IMR-90 (cell line): Measurements from ENCODE around the gene DGKH. TPM values are rescaled to one million over a fixed set of nuclear protein-coding genes. Genes with fewer than 3 reads are reported as not detected.

ENCODE experiments used
- ATAC-seq: fragments of 200-7000 bp; cut with Tn5 transposase; 2 replicates; pipeline ENCODE4 v1.9.1; 2020; ENCODE audit warnings: low read depth, mild to moderate bottlenecking, moderate library complexity
- BruUV-seq: library from RNA; stranded (reverse); fragments of 400-500 nt; replicated peaks from 2 replicates; lab custom pipeline; 2021; lab: Mats Ljungman, UMichigan
- CTCF ChIA-PET: fragments of 300-600 bp; formaldehyde crosslinking; extraction: SDS; loops from one replicate; lab custom pipeline; 2021; ENCODE audit warnings: antibody characterized with exemption; lab: Yijun Ruan, JAX
- POLR2A ChIA-PET: fragments of 300-600 bp; sonication (Branson Sonifier 250); formaldehyde crosslinking; loops from one replicate; lab custom pipeline; 2022; ENCODE audit warnings: antibody characterized with exemption; ENCODE audit not compliant: unreplicated experiment; lab: Charles Lee
- DNase-seq: peaks from one replicate; pipeline ENCODE4 v3.0.0; 2013
- H2AFZ ChIP-seq: replicated peaks from 2 replicates; pipeline ENCODE3; 2013; ENCODE audit warnings: low read length, mild to moderate bottlenecking; ENCODE audit not compliant: poor library complexity
- H2AK5ac ChIP-seq: 2 replicates; pipeline ENCODE4 v1.6.1; 2013; ENCODE audit warnings: low read depth, low read length, inconsistent platforms
- H2AK9ac ChIP-seq: replicated peaks from 2 replicates; pipeline ENCODE3; 2013; ENCODE audit warnings: mild to moderate bottlenecking, low read depth, low read length, moderate library complexity; ENCODE audit not compliant: poor library complexity
- H2BK120ac ChIP-seq: 2 replicates; pipeline ENCODE4 v1.6.1; 2013; ENCODE audit warnings: low read depth, low read length, inconsistent platforms
- H2BK15ac ChIP-seq: 3 replicates; pipeline ENCODE4 v1.6.1; 2013; ENCODE audit warnings: low read depth, low read length, inconsistent platforms
- H2BK20ac ChIP-seq: 2 replicates; pipeline ENCODE4 v1.6.1; 2013; ENCODE audit warnings: low read depth, mild to moderate bottlenecking, inconsistent platforms, low read length, moderate library complexity
- H2BK5ac ChIP-seq: 2 replicates; pipeline ENCODE4 v1.6.1; 2013; ENCODE audit warnings: mild to moderate bottlenecking, low read depth, low read length, inconsistent platforms; ENCODE audit not compliant: poor library complexity, severe bottlenecking
- H3K14ac ChIP-seq: replicated peaks from 2 replicates; pipeline ENCODE4 v1.6.1; 2013; ENCODE audit warnings: low read depth, low read length, inconsistent platforms
- H3K18ac ChIP-seq: 2 replicates; pipeline ENCODE4 v1.6.1; 2013; ENCODE audit warnings: low read depth, low read length, control low read depth
- H3K23ac ChIP-seq: 2 replicates; pipeline ENCODE4 v1.6.1; 2013; ENCODE audit warnings: low read depth, low read length, inconsistent platforms
- H3K27ac ChIP-seq: 2 replicates; pipeline ENCODE4 v1.5.1; 2013; ENCODE audit warnings: mild to moderate bottlenecking, control low read depth, low read length; ENCODE audit not compliant: insufficient read depth
- H3K27me3 ChIP-seq: 2 replicates; pipeline ENCODE4 v1.6.1; 2013; ENCODE audit warnings: low read length; ENCODE audit not compliant: control insufficient read depth, insufficient read depth
- H3K36me3 ChIP-seq: 2 replicates; pipeline ENCODE4 v1.6.1; 2013; ENCODE audit warnings: low read length, mixed read lengths; ENCODE audit not compliant: control insufficient read depth, insufficient read depth
- H3K4ac ChIP-seq: 2 replicates; pipeline ENCODE4 v1.6.1; 2013; ENCODE audit warnings: low read depth, low read length, inconsistent platforms
- H3K4me1 ChIP-seq: 2 replicates; pipeline ENCODE4 v1.6.1; 2013; ENCODE audit warnings: low read length, mixed read lengths; ENCODE audit not compliant: control insufficient read depth, insufficient read depth
- H3K4me2 ChIP-seq: 2 replicates; pipeline ENCODE4 v1.6.1; 2013; ENCODE audit warnings: low read depth, mild to moderate bottlenecking, control low read depth, low read length, moderate library complexity
- H3K4me3 ChIP-seq: 2 replicates; pipeline ENCODE4 v1.5.1; 2013; ENCODE audit warnings: low read depth, mild to moderate bottlenecking, control low read depth, low read length, moderate library complexity; ENCODE audit not compliant: insufficient read depth
- H3K56ac ChIP-seq: 2 replicates; pipeline ENCODE4 v1.6.1; 2013; ENCODE audit warnings: low read length, inconsistent platforms; ENCODE audit not compliant: insufficient read depth; ENCODE audit errors: extremely low read depth
- H3K79me1 ChIP-seq, 2 experiments: 2 replicates each; pipeline ENCODE4 v1.6.1; 2013; ENCODE audit warnings: low read length in 2 of 2, inconsistent platforms in 1 of 2, low read depth in 1 of 2
- H3K9ac ChIP-seq: 2 replicates; pipeline ENCODE4 v1.6.1; 2013; ENCODE audit warnings: low read depth, low read length, control low read depth
- H3K9me1 ChIP-seq: 2 replicates; pipeline ENCODE4 v1.6.1; 2013; ENCODE audit warnings: low read length, inconsistent platforms; ENCODE audit not compliant: insufficient read depth
- H3K9me3 ChIP-seq: 2 replicates; pipeline ENCODE4 v1.6.1; 2013; ENCODE audit warnings: low read length; ENCODE audit not compliant: control insufficient read depth, insufficient read depth
- H4K20me1 ChIP-seq: 2 replicates; pipeline ENCODE4 v1.6.1; 2013; ENCODE audit warnings: low read length, inconsistent platforms; ENCODE audit not compliant: insufficient read depth
- H4K5ac ChIP-seq: 2 replicates; pipeline ENCODE4 v1.6.1; 2013; ENCODE audit warnings: mild to moderate bottlenecking, low read depth, low read length, control low read depth
- H4K8ac ChIP-seq, 2 experiments: 2 replicates each; pipeline ENCODE4 v1.6.1; 2013; ENCODE audit warnings: low read depth in 2 of 2, low read length in 2 of 2, control low read depth in 1 of 2, inconsistent platforms in 1 of 2
- H4K91ac ChIP-seq: 2 replicates; pipeline ENCODE4 v1.6.1; 2013; ENCODE audit warnings: low read depth, low read length, inconsistent platforms; ENCODE audit not compliant: insufficient read depth
- CHD1 ChIP-seq: IDR thresholded peaks from 2 replicates; pipeline ENCODE4 v1.6.1; 2012; ENCODE audit warnings: low read depth, low read length, improper control_type of control experiment
- FOS ChIP-seq: fragments of 150-350 bp; IDR thresholded peaks from 2 replicates; pipeline ENCODE4 v1.6.1; 2016; ENCODE audit warnings: low read depth, low read length
- POLR2A ChIP-seq: IDR thresholded peaks from 2 replicates; pipeline ENCODE4 v1.6.1; 2012; ENCODE audit warnings: mild to moderate bottlenecking, low read depth, low read length
- RAD21 ChIP-seq: IDR thresholded peaks from 2 replicates; pipeline ENCODE4 v1.6.1; 2012; ENCODE audit warnings: low read length, improper control_type of control experiment
- SMC3 ChIP-seq: fragments of 150-350 bp; IDR thresholded peaks from 2 replicates; pipeline ENCODE4 v1.6.1; 2016; ENCODE audit warnings: low read depth, mild to moderate bottlenecking, antibody characterized with exemption, low read length, moderate library complexity
- WGBS, 2 experiments: methylation state at CpG; one replicate each; pipeline versions ENCODE4 v1.1.5 to v1.1.7; 2013; ENCODE audit warnings: missing lambda C conversion rate in 2 of 2; ENCODE audit not compliant: insufficient read length in 1 of 2; ENCODE audit errors: extremely low coverage in 2 of 2; 5-methylcytosine and 5-hydroxymethylcytosine counted together
- dilution Hi-C: fragments of 300-500 bp; cut with HindIII; formaldehyde crosslinking; loops from one replicate; pipeline ENCODE4 v1.14.3; 2018; ENCODE audit warnings: low sequenced_read_pairs; ENCODE audit not compliant: unreplicated experiment
- in situ Hi-C: fragments of 300-500 bp; cut with MboI; formaldehyde crosslinking; loops from 3 replicates; pipeline ENCODE4 v1.14.3; 2019; ENCODE audit warnings: low sequenced_read_pairs, inconsistent platforms, mixed read lengths
- intact Hi-C: fragments of 100-400 bp; cut with micrococcal nuclease; formaldehyde crosslinking; loops from 2 replicates; pipeline ENCODE4 v1.10.0; 2022
- polyA plus RNA-seq, 3 experiments: library from polyadenylated mRNA; depleted of rRNA; stranded (reverse); fragments of >200 nt; gene quantifications; 2 replicates each; pipeline ENCODE4 v1.2.3, GENCODE V29; 2012; ENCODE audit warnings: low replicate concordance in 1 of 3
- total RNA-seq: library from RNA; depleted of rRNA; stranded (reverse); fragments of >200 nt; gene quantifications from 2 replicates; pipeline ENCODE4 v1.2.3, GENCODE V29; 2012
- TF ChIP-seq, protein P1 (sequence below): conservative IDR thresholded peaks from 2 replicates; pipeline ENCODE4 v1.5.1; 2012; ENCODE audit warnings: mild to moderate bottlenecking, low read depth, low read length, improper control_type of control experiment

DGKH gene
- total and polyA plus RNA-seq, 2 of the 4 experiments (the other 2 are of a cell fraction) = 2.0 to 13.4 TPM

DNA sequence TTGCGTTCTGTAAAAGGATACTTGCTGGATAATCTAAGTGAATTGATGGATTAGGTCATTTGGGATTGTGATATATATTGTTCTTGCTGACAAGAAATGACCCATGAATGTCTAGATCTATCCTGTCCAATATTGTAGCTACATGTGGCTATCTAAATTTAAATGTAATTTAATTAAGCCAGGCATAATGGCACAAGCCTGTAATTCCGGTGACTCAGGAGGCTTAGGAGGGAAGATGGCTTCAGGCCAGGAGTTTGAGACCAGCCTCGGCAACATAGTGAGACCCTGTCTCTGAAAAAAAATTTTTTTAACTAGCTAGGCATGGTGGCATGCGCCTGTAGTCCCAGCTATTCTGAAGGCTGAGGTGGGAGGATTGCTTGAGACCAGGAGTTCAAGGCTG, 184.2 kb downstream of the DGKH start:
- no peak overlapping the region for H3K4ac ChIP-seq
- no peak overlapping the region for H4K8ac ChIP-seq
- no peak for ATAC-seq
- H4K91ac ChIP-seq = no peak overlapping the region
- ChIA-PET POLR2A (no interaction called here), CTCF (no interaction called here)
- no peaks in the 10 kb centered on the region for H3K9me1 ChIP-seq
- no peaks in the 10 kb centered on the region for H3K79me1 ChIP-seq
- H3K56ac ChIP-seq = no peak overlapping the region
- H2AFZ ChIP-seq = no peak overlapping the region
- no TSS peak for BruUV-seq
- intact Hi-C loops (no loop called here), in situ Hi-C loops (no loop called here), dilution Hi-C loops (no loop called here)
- H2AK5ac ChIP-seq = no peak overlapping the region
- H3K18ac ChIP-seq = no peak overlapping the region
- H4K5ac ChIP-seq = no peak overlapping the region
- H3K14ac ChIP-seq = no peak overlapping the region
- no peak overlapping the region for H2BK15ac ChIP-seq
- H4K20me1 ChIP-seq = no peaks in the 10 kb centered on the region
- no peak overlapping the region for H2BK5ac ChIP-seq
- H3K27me3 ChIP-seq = no peaks in the 10 kb centered on the region
- WGBS, 2 experiments = 88% methylated on average over 1 of the region's 4 CpGs; no CpG with 5 or more reads in 1 of the 2 experiments
- H3K9ac ChIP-seq = no peak overlapping the region
- no peak overlapping the region for H3K27ac ChIP-seq
- H2AK9ac ChIP-seq = no peak overlapping the region
- no peak for DNase-seq
- H3K4me2 ChIP-seq = no peak overlapping the region
- H2BK20ac ChIP-seq = no peak overlapping the region
- H3K36me3 ChIP-seq = no peaks in the 10 kb centered on the region; the same call in 1 of the 2 replicates
- no peak overlapping the region for H2BK120ac ChIP-seq
- TF ChIP-seq FOS (no peak), SMC3 (no peak), RAD21 (no peak), POLR2A (no peak), CHD1 (no peak)
- TF ChIP-seq, protein P1, sequence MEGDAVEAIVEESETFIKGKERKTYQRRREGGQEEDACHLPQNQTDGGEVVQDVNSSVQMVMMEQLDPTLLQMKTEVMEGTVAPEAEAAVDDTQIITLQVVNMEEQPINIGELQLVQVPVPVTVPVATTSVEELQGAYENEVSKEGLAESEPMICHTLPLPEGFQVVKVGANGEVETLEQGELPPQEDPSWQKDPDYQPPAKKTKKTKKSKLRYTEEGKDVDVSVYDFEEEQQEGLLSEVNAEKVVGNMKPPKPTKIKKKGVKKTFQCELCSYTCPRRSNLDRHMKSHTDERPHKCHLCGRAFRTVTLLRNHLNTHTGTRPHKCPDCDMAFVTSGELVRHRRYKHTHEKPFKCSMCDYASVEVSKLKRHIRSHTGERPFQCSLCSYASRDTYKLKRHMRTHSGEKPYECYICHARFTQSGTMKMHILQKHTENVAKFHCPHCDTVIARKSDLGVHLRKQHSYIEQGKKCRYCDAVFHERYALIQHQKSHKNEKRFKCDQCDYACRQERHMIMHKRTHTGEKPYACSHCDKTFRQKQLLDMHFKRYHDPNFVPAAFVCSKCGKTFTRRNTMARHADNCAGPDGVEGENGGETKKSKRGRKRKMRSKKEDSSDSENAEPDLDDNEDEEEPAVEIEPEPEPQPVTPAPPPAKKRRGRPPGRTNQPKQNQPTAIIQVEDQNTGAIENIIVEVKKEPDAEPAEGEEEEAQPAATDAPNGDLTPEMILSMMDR = no peak
- H3K4me3 ChIP-seq = no peak overlapping the region
- H3K23ac ChIP-seq = no peak overlapping the region
- peaks cover 3% of the 10 kb centered on the region; the same call in 1 of the 2 replicates for H3K4me1 ChIP-seq
- H3K9me3 ChIP-seq = no peaks in the 10 kb centered on the region
